Lung (tissue), 12 donors: ENCODE measurements around the gene PEAR1. TPM values are rescaled to one million over a fixed set of nuclear protein-coding genes. Genes with fewer than 3 reads are reported as not detected.

ENCODE experiments used
- ATAC-seq: fragments of 200-7000 bp; cut with Tn5 transposase; one replicate; pipeline ENCODE4 v1.9.1; 2020; ENCODE audit warnings: moderate number of reproducible peaks; ENCODE audit not compliant: insufficient read depth, low FRiP score
- DNase-seq, 3 donors: peaks; one replicate each; pipeline ENCODE4 v3.0.0-alpha.2; 2013 to 2017
- H3K27ac ChIP-seq, 2 donors: one replicate each; pipeline ENCODE4 v1.5.1; 2013; ENCODE audit warnings: mild to moderate bottlenecking in 2 of 2, moderate library complexity in 2 of 2, control low read depth in 1 of 2, inconsistent platforms in 1 of 2, low read depth in 1 of 2, low read length in 1 of 2
- H3K27me3 ChIP-seq, 3 donors: one replicate each; pipeline ENCODE4 v1.5.1; 2013; ENCODE audit warnings: low read length in 2 of 3; ENCODE audit not compliant: control insufficient read depth in 3 of 3, insufficient read depth in 3 of 3
- H3K36me3 ChIP-seq, 4 donors: one replicate each; pipeline ENCODE4 v1.5.1; 2013; ENCODE audit warnings: low read length in 4 of 4, mild to moderate bottlenecking in 1 of 4, moderate library complexity in 1 of 4; ENCODE audit not compliant: control insufficient read depth in 4 of 4, insufficient read depth in 4 of 4
- H3K4me1 ChIP-seq, 5 donors: one replicate each; pipeline ENCODE4 v1.5.1; 2013; ENCODE audit warnings: low read length in 5 of 5, mild to moderate bottlenecking in 2 of 5, moderate library complexity in 1 of 5; ENCODE audit not compliant: control insufficient read depth in 5 of 5, insufficient read depth in 5 of 5
- H3K4me3 ChIP-seq: one replicate; pipeline ENCODE4 v1.5.1; 2013; ENCODE audit warnings: mild to moderate bottlenecking, control low read depth, moderate library complexity
- H3K9ac ChIP-seq, 2 donors: one replicate each; pipeline ENCODE4 v1.5.1; 2013; ENCODE audit warnings: low read length in 2 of 2, control low read depth in 1 of 2; ENCODE audit not compliant: insufficient read depth in 1 of 2
- H3K9me3 ChIP-seq, 4 donors: one replicate each; pipeline ENCODE4 v1.5.1; 2013; ENCODE audit warnings: low read length in 3 of 4, mild to moderate bottlenecking in 1 of 4, moderate library complexity in 1 of 4; ENCODE audit not compliant: control insufficient read depth in 4 of 4, insufficient read depth in 3 of 4
- CTCF ChIP-seq: IDR thresholded peaks from 2 replicates; pipeline ENCODE4 v1.5.1; 2012; ENCODE audit warnings: mild to moderate bottlenecking; ENCODE audit errors: control extremely low read depth, extremely low read depth
- WGBS, 2 donors: extraction: QIAGEN DNeasy Blood & Tissue Kit; methylation state at CpG; one replicate each; pipeline ENCODE4 v1.1.7; 2013; 5-methylcytosine and 5-hydroxymethylcytosine counted together
- polyA plus RNA-seq, 2 donors: library from polyadenylated mRNA; stranded (reverse); fragments of 200-250 nt; gene quantifications; one replicate each; pipeline ENCODE4 v1.2.1, GENCODE V29; 2013
- total RNA-seq, 2 donors: library from RNA; depleted of rRNA in 1 of 2; stranded (reverse); fragments of >200 nt in 1 of 2; gene quantifications; one replicate each; pipeline ENCODE4 v1.2.1, GENCODE V29; 2014 to 2021
- donor health status: control.
- donor health status: control.
- donor health status: Bipolar disorder and iron deficiency.
- donor health status: healthy.
- donor health status: DM: yes; HTN: yes; CAD: no.

PEAR1 gene
- total and polyA plus RNA-seq, 4 donors, result 7.6 to 15.3 (median 12.9) TPM

- 64 to 68% methylated on average over 8 of the region's 8 CpGs for WGBS, 2 donors
- Histone ChIP-seq H3K27ac (no peak overlapping the region), H3K27me3 (no peaks in the 10 kb centered on the region), H3K4me3 (no peak overlapping the region), H3K9me3 (no peaks in the 10 kb centered on the region), H3K9ac (no peak overlapping the region), H3K36me3 (peaks cover 11 to 64% (median 14%) of the 10 kb centered on the region in 4 donors), H3K4me1 (no peaks in the 10 kb centered on the region)
- no peak for ATAC-seq
- no peak for TF ChIP-seq CTCF
- DNase-seq, result no peak
Observed at GRCh38 chr1:156937883-156938282, 44.4 kb downstream of the PEAR1 start.

GRCh38 chr1:156938813-156939212 lies 45.3 kb downstream of the PEAR1 start:
- no peak for DNase-seq
- no peak for TF ChIP-seq CTCF
- 88 to 91% methylated on average over 6 to 7 of the region's 7 CpGs for WGBS, 2 donors
- ATAC-seq, result no peak
- peaks cover 11 to 68% (median 20%) of the 10 kb centered on the region in 4 donors for H3K36me3 ChIP-seq
- no peak overlapping the region for H3K9ac ChIP-seq
- no peak overlapping the region for H3K4me3 ChIP-seq
- H3K4me1 ChIP-seq, result no peaks in the 10 kb centered on the region
- no peak overlapping the region for H3K27ac ChIP-seq
- no peaks in the 10 kb centered on the region for H3K9me3 ChIP-seq
- H3K27me3 ChIP-seq, result no peaks in the 10 kb centered on the region

GRCh38 chr1:156939786-156940334 lies 46.3 kb downstream of the PEAR1 start:
- H3K36me3 ChIP-seq, result peaks cover 11 to 75% (median 29%) of the 10 kb centered on the region in 4 donors
- H3K27ac ChIP-seq, result no peak overlapping the region
- no peak overlapping the region for H3K4me3 ChIP-seq
- no peaks in the 10 kb centered on the region for H3K27me3 ChIP-seq
- H3K9ac ChIP-seq, result no peak overlapping the region
- no peaks in the 10 kb centered on the region for H3K9me3 ChIP-seq
- no peaks in the 10 kb centered on the region for H3K4me1 ChIP-seq
- DNase-seq, result no peak
- ATAC-seq, result no peak
- 91 to 95% methylated on average over 13 of the region's 13 CpGs for WGBS, 2 donors
- TF ChIP-seq CTCF, result no peak

DNA sequence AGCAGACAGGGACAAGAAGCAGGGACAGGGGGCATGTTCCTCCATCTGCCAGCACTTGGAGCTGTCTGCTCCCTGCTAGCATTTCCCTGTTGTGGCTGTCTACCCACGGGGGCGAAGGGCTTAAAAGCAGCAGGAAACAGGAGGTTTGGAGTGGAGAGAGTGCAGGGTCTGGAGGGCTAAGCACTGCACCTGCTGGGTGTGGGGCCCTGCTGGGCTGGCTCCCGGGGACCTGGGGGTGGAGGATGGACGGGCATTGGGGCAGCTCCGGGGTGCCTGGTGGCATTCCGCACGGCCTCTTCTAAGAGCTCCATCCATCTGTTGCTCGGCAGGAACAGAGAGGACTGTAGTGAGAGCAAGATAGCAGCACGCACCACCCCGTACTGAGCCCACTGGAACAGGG lies 48.2 kb downstream of the PEAR1 start:
- DNase-seq (no peak), ATAC-seq (no peak)
- Histone ChIP-seq H3K9ac (no peak overlapping the region), H3K4me1 (no peaks in the 10 kb centered on the region), H3K9me3 (no peaks in the 10 kb centered on the region), H3K36me3 (peaks cover 15 to 79% (median 37%) of the 10 kb centered on the region in 4 donors), H3K27me3 (no peaks in the 10 kb centered on the region), H3K27ac (no peak overlapping the region), H3K4me3 (no peak overlapping the region)
- WGBS, 2 donors, result 92 to 94% methylated on average over 10 of the region's 10 CpGs
- no peak for TF ChIP-seq CTCF
